DOHH2 (cell line): Measurements from ENCODE around the gene DPEP3.

ENCODE experiments used
- EZH2phosphoT487 ChIP-seq: fragments of 200-600 bp; sonication (generic); IDR thresholded peaks from 2 replicates; pipeline ENCODE4 v1.6.1; 2017; ENCODE audit warnings: borderline replicate concordance, mild to moderate bottlenecking, antibody characterized with exemption, low read length, moderate library complexity, mixed read lengths
- TF ChIP-seq, protein P1 (sequence below): fragments of 200-600 bp; sonication (generic); IDR thresholded peaks from one replicate; pipeline ENCODE4 v1.5.1; 2014; ENCODE audit warnings: antibody characterized with exemption, mild to moderate bottlenecking, low read depth, low read length; ENCODE audit not compliant: poor library complexity, severe bottlenecking

DNA sequence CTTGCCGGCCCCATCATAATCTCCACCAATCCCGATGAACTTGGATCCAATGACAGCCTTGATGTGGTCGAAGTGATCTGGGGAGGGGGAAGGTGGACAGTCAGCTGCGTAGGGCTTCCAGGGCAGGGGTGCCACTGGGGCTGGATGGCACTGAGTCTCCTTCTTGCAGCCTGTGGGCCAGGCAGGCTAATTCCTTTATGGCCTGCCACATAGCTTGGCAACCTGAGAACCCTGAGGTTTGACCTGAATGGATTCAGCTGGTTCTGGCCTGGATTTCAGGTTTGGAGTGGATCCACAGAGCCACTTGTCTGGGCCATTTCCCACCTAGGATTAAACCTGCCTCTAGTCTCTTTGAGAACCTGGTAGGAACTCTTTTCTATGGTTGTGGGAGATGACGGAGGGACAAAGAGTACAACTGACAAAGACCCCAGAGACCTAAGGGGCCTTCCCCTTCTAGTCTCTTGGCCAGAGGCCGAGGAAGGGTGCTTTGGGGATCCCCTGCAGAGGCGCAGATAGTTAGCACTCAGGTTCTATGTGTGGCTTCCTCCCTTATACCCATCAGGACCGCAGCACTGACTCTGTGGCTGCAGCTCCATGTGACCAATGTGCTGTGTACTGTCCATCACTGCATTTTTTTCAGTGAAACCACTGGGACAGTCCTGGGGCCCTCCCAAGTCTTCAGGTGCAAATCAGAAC lies 9.2 kb upstream of the DPEP3 start:
- TF ChIP-seq, protein P1, sequence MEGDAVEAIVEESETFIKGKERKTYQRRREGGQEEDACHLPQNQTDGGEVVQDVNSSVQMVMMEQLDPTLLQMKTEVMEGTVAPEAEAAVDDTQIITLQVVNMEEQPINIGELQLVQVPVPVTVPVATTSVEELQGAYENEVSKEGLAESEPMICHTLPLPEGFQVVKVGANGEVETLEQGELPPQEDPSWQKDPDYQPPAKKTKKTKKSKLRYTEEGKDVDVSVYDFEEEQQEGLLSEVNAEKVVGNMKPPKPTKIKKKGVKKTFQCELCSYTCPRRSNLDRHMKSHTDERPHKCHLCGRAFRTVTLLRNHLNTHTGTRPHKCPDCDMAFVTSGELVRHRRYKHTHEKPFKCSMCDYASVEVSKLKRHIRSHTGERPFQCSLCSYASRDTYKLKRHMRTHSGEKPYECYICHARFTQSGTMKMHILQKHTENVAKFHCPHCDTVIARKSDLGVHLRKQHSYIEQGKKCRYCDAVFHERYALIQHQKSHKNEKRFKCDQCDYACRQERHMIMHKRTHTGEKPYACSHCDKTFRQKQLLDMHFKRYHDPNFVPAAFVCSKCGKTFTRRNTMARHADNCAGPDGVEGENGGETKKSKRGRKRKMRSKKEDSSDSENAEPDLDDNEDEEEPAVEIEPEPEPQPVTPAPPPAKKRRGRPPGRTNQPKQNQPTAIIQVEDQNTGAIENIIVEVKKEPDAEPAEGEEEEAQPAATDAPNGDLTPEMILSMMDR = no peak
- TF ChIP-seq EZH2phosphoT487 = no peak
